Panc1 (cell line): Measurements from ENCODE around the gene SLC35D3. TPM values are rescaled to one million over a fixed set of nuclear protein-coding genes. Genes with fewer than 3 reads are reported as not detected.

Source experiments
- ATAC-seq: fragments of 200-7000 bp; cut with Tn5 transposase; 2 replicates; pipeline ENCODE4 v1.9.1; 2020; ENCODE audit warnings: mild to moderate bottlenecking, moderate library complexity
- BruUV-seq: library from RNA; stranded (reverse); fragments of 400-500 nt; replicated peaks from 2 replicates; lab custom pipeline; 2021; lab: Mats Ljungman, UMichigan
- CTCF ChIA-PET: fragments of 300-600 bp; sonication (Branson Sonifier 250); formaldehyde crosslinking; loops from one replicate; lab custom pipeline; 2022; ENCODE audit warnings: antibody characterized with exemption; lab: Charles Lee
- POLR2A ChIA-PET: fragments of 300-600 bp; sonication (Branson Sonifier 250); formaldehyde crosslinking; loops from one replicate; lab custom pipeline; 2022; ENCODE audit warnings: antibody characterized with exemption; lab: Charles Lee
- DNase-seq: peaks from one replicate; pipeline ENCODE4 v3.0.0-alpha.2; 2010; ENCODE audit warnings: low read depth, low spot score
- H3K27ac ChIP-seq: 2 replicates; pipeline ENCODE4 v1.5.1; 2011; ENCODE audit warnings: mild to moderate bottlenecking, low read length, inconsistent platforms
- H3K27me3 ChIP-seq: fragments of 200-500 bp; sonication (Bioruptor generic); 2 replicates; pipeline ENCODE4 v1.6.0; 2014; ENCODE audit warnings: low read length, inconsistent platforms; ENCODE audit not compliant: control insufficient read depth, insufficient read depth
- H3K36me3 ChIP-seq: fragments of 200-500 bp; sonication (Bioruptor generic); 2 replicates; pipeline ENCODE4 v1.5.1; 2014; ENCODE audit warnings: inconsistent platforms, mild to moderate bottlenecking, low read length, moderate library complexity; ENCODE audit not compliant: control insufficient read depth, insufficient read depth
- H3K4me1 ChIP-seq: 2 replicates; pipeline ENCODE4 v1.5.1; 2011; ENCODE audit warnings: inconsistent platforms, mild to moderate bottlenecking, low read length, moderate library complexity; ENCODE audit not compliant: control insufficient read depth, insufficient read depth
- H3K4me3 ChIP-seq, 2 experiments: 2 replicates each; pipeline ENCODE4 v1.5.1; 2011 to 2012; ENCODE audit warnings: low read depth in 2 of 2, low read length in 2 of 2, mild to moderate bottlenecking in 2 of 2, inconsistent platforms in 1 of 2, moderate library complexity in 1 of 2
- H3K9me3 ChIP-seq: fragments of 200-500 bp; sonication (Bioruptor generic); 2 replicates; pipeline ENCODE4 v1.5.1; 2014; ENCODE audit warnings: low read depth, mild to moderate bottlenecking, inconsistent platforms, low read length, moderate library complexity; ENCODE audit not compliant: control insufficient read depth, insufficient read depth
- POLR2AphosphoS5 ChIP-seq: IDR thresholded peaks from 2 replicates; pipeline ENCODE4 v1.6.1; 2012; ENCODE audit warnings: mild to moderate bottlenecking, low read depth, low read length, moderate library complexity
- SIN3A ChIP-seq: IDR thresholded peaks from 2 replicates; pipeline ENCODE4 v1.6.1; 2012; ENCODE audit warnings: low read depth, mild to moderate bottlenecking, low read length, moderate library complexity, borderline replicate concordance; ENCODE audit not compliant: insufficient read depth
- TCF7L2 ChIP-seq: IDR thresholded peaks from 2 replicates; pipeline ENCODE4 v1.6.1; 2011; ENCODE audit warnings: mild to moderate bottlenecking, low read depth, low read length, inconsistent platforms
- in situ Hi-C: cut with HindIII; loops from 2 replicates; pipeline ENCODE4 v1.10.0; 2016; ENCODE audit warnings: low sequenced_read_pairs, low pct_unique_long_range_greater_than_20kb
- intact Hi-C: fragments of 100-400 bp; cut with micrococcal nuclease; formaldehyde crosslinking; loops from one replicate; pipeline ENCODE4 v1.10.0; 2022; ENCODE audit not compliant: unreplicated experiment
- total RNA-seq: library from RNA; stranded (reverse); gene quantifications from one replicate; pipeline ENCODE4 v1.2.1, GENCODE V29; 2021; ENCODE audit not compliant: unreplicated experiment
- TF ChIP-seq, protein P1 (sequence below), 2 experiments: IDR thresholded peaks; 2 replicates each; pipeline ENCODE4 v1.6.1; 2011 to 2012; ENCODE audit warnings: low read depth in 2 of 2, control low read depth in 1 of 2, low read length in 1 of 2, mild to moderate bottlenecking in 1 of 2, moderate library complexity in 1 of 2; ENCODE audit not compliant: insufficient read depth in 1 of 2
- TF ChIP-seq, protein P2 (sequence below): fragments of 450-650 bp; IDR thresholded peaks from 2 replicates; pipeline ENCODE4 v1.5.1; 2017; ENCODE audit warnings: mild to moderate bottlenecking

Gene SLC35D3
- total RNA-seq, 1 experiment from 2014 or later: not detected

DNA sequence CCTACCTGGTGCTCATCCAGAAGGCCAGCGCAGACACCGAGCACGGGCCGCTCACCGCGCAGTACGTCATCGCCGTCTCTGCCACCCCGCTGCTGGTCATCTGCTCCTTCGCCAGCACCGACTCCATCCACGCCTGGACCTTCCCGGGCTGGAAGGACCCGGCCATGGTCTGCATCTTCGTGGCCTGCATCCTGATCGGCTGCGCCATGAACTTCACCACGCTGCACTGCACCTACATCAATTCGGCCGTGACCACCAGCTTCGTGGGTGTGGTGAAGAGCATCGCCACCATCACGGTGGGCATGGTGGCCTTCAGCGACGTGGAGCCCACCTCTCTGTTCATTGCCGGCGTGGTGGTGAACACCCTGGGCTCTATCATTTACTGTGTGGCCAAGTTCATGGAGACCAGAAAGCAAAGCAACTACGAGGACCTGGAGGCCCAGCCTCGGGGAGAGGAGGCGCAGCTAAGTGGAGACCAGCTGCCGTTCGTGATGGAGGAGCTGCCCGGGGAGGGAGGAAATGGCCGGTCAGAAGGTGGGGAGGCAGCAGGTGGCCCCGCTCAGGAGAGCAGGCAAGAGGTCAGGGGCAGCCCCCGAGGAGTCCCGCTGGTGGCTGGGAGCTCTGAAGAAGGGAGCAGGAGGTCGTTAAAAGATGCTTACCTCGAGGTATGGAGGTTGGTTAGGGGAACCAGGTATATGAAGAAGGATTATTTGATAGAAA lies 2.0 kb downstream of the SLC35D3 start:
- in situ Hi-C loops: no loop called here

DNA sequence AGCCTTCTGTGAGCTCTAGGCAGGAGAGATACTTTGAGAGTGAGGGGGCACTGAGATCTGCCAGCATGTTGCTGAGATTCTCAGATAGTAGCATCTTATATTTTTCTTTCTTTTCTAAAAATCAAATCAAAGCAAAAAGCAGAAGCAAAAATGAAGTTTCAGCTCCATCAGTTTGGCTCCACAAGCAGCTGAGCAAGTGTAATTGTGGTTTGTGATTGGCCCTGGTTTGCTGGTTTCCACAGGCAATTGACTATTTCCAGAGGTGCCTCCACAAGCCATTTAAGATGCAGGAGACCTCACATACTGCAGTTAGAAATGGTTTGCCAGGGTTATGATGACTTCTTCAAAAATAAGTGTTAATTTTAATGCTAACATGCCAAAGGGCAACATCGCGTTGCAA lies 4.3 kb downstream of the SLC35D3 start:
- no peaks in the 10 kb centered on the region for H3K36me3 ChIP-seq
- H3K27ac ChIP-seq: no peak overlapping the region
- no peaks in the 10 kb centered on the region; the same call in 1 of the 2 replicates for H3K4me1 ChIP-seq
- no peaks in the 10 kb centered on the region; the same call in 1 of the 2 replicates for H3K27me3 ChIP-seq
- intact Hi-C loops: loop anchor here (10.0 kb wide), 2 partner anchors 82 to 282 kb away; no protein-coding TSS in a partner anchor
- no peak for DNase-seq
- ATAC-seq: no peak
- in situ Hi-C loops: no loop called here
- BruUV-seq: no TSS peak
- ChIA-PET POLR2A (no interaction called here), CTCF (interaction anchor here (0.7 kb wide), 1 partner anchor 123 kb away, joined by 3 read pairs; no protein-coding TSS in a partner anchor)
- no peak overlapping the region for H3K4me3 ChIP-seq
- no peaks in the 10 kb centered on the region for H3K9me3 ChIP-seq
- TF ChIP-seq SIN3A: no peak
- TF ChIP-seq, protein P1, sequence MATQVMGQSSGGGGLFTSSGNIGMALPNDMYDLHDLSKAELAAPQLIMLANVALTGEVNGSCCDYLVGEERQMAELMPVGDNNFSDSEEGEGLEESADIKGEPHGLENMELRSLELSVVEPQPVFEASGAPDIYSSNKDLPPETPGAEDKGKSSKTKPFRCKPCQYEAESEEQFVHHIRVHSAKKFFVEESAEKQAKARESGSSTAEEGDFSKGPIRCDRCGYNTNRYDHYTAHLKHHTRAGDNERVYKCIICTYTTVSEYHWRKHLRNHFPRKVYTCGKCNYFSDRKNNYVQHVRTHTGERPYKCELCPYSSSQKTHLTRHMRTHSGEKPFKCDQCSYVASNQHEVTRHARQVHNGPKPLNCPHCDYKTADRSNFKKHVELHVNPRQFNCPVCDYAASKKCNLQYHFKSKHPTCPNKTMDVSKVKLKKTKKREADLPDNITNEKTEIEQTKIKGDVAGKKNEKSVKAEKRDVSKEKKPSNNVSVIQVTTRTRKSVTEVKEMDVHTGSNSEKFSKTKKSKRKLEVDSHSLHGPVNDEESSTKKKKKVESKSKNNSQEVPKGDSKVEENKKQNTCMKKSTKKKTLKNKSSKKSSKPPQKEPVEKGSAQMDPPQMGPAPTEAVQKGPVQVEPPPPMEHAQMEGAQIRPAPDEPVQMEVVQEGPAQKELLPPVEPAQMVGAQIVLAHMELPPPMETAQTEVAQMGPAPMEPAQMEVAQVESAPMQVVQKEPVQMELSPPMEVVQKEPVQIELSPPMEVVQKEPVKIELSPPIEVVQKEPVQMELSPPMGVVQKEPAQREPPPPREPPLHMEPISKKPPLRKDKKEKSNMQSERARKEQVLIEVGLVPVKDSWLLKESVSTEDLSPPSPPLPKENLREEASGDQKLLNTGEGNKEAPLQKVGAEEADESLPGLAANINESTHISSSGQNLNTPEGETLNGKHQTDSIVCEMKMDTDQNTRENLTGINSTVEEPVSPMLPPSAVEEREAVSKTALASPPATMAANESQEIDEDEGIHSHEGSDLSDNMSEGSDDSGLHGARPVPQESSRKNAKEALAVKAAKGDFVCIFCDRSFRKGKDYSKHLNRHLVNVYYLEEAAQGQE (IDR thresholded peaks at IDR 0.05; ENCODE audit: insufficient read depth in 1 of 2, low read depth in 2 of 2, low read length in 1 of 2): no peak
- no peak for TF ChIP-seq POLR2AphosphoS5
- no peak for TF ChIP-seq TCF7L2
- TF ChIP-seq, protein P2, sequence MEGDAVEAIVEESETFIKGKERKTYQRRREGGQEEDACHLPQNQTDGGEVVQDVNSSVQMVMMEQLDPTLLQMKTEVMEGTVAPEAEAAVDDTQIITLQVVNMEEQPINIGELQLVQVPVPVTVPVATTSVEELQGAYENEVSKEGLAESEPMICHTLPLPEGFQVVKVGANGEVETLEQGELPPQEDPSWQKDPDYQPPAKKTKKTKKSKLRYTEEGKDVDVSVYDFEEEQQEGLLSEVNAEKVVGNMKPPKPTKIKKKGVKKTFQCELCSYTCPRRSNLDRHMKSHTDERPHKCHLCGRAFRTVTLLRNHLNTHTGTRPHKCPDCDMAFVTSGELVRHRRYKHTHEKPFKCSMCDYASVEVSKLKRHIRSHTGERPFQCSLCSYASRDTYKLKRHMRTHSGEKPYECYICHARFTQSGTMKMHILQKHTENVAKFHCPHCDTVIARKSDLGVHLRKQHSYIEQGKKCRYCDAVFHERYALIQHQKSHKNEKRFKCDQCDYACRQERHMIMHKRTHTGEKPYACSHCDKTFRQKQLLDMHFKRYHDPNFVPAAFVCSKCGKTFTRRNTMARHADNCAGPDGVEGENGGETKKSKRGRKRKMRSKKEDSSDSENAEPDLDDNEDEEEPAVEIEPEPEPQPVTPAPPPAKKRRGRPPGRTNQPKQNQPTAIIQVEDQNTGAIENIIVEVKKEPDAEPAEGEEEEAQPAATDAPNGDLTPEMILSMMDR: no peak

More for the DNA sequence above, 2.0 kb downstream of the SLC35D3 start:
- POLR2A ChIA-PET: no interaction called here
- ATAC-seq: no peak
- no peak overlapping the region for H3K4me3 ChIP-seq
- no TSS peak for BruUV-seq
- no peaks in the 10 kb centered on the region for H3K36me3 ChIP-seq
- CTCF ChIA-PET: no interaction called here
- DNase-seq: no peak
- H3K9me3 ChIP-seq: no peaks in the 10 kb centered on the region
- TF ChIP-seq, protein P1 (IDR thresholded peaks at IDR 0.05; ENCODE audit: insufficient read depth in 1 of 2, low read depth in 2 of 2, low read length in 1 of 2): no peak
- no peak for TF ChIP-seq TCF7L2
- TF ChIP-seq, protein P2: no peak
- no peak for TF ChIP-seq POLR2AphosphoS5
- TF ChIP-seq SIN3A: no peak
- no peak overlapping the region for H3K27ac ChIP-seq
- H3K4me1 ChIP-seq: no peaks in the 10 kb centered on the region; the same call in 1 of the 2 replicates
- H3K27me3 ChIP-seq: peaks cover 3% of the 10 kb centered on the region
- intact Hi-C loops: loop anchor here (10.0 kb wide), 2 partner anchors 79 to 279 kb away; no protein-coding TSS in a partner anchor
